ENCODE results near the gene APOBEC3B. TPM values are rescaled to one million over a fixed set of nuclear protein-coding genes. Genes with fewer than 3 reads are reported as not detected.
"Not testable (repeated sequence)": the region's sequence is repeated elsewhere in the genome, so short reads cannot be mapped to it uniquely, and the experiment has no call there.

APOBEC3B gene
- total and polyA plus RNA-seq, 2 donors from 2014 or later = 1.0 to 2.7 TPM

DNA sequence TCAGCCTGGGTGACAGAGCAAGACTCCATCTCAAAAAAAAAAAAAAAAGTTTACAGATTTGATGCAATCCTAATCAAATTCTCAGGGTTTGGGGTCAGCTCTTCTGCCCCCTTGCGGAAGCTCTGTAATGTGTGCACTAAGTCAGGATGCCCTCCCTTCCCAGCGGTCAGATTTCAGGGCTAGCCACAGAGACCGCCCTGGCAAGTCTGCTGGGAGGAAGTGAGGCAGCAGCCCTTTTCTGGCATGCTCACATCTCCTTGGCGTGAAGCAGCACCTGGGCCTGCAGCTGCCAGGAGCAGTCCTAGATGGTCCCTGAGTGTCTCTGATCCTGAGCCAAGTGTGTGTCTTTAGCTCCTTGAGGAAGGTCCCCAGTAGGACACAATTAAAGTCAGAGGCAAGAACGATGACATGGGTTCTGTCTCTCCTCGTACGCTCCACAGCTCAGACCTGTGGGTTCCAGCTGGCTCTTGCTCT, 21.1 kb downstream of the APOBEC3B start:
- no peaks in the 10 kb centered on the region for H3K9me3 ChIP-seq (ENCODE audit: control insufficient read depth in 2 of 3, insufficient read depth in 1 of 3, low read length in 3 of 3)
- TF ChIP-seq CTCF (IDR thresholded peaks at IDR 0.05; ENCODE audit: borderline replicate concordance, extremely low read depth, insufficient read depth) = peak; percentile 76
- FAIRE-seq (no peak), DNase-seq (peak; percentile 79 to 92 (median 89))
- no peak overlapping the region for H3K9ac ChIP-seq (ENCODE audit: low read length in 3 of 3)
- no peaks in the 10 kb centered on the region for H3K36me3 ChIP-seq (ENCODE audit: control insufficient read depth in 2 of 3, insufficient read depth in 3 of 3, low read length in 3 of 3)
- H3K4me3 ChIP-seq (ENCODE audit: low read length in 3 of 3) = no peak overlapping the region
- no peaks in the 10 kb centered on the region for H3K4me1 ChIP-seq (ENCODE audit: control insufficient read depth in 2 of 3, insufficient read depth in 2 of 3, low read depth in 1 of 3, low read length in 3 of 3)
- intact Hi-C loops (cut with DNase I) = loop anchor here (10.0 kb wide), 1 partner anchor 138 kb away; no protein-coding TSS in a partner anchor
- H3K27ac ChIP-seq (ENCODE audit: low read depth in 2 of 2, low read length in 2 of 2) = no peak overlapping the region
- no peaks in the 10 kb centered on the region for H3K27me3 ChIP-seq (ENCODE audit: control insufficient read depth, insufficient read depth, low read length)

DNA sequence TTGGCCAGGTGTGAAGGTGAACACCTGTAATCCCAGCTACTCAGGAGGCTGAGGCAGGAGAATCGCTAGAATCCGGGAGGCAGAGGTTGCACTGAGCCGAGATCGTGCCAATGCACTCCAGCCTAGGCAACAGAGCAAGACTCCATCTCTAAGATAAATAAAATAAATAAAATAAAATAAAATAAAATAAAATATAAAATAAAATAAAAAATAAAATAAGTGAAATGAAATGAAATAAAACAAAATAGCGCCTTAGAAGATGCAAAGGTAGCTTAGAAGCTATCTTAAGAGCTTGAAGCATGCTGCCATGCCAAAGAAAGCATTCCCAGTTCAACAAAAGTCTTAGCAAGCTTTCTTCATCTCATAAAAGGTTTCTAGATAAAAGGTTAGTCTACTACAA, 25.0 kb downstream of the APOBEC3B start:
- DNase-seq = no peak
- intact Hi-C loops (cut with DNase I) = loop anchor here (10.0 kb wide), 1 partner anchor 142 kb away; no protein-coding TSS in a partner anchor
- Histone ChIP-seq H3K27ac (ENCODE audit: low read depth in 2 of 2, low read length in 2 of 2) (no peak overlapping the region), H3K9me3 (ENCODE audit: control insufficient read depth in 2 of 3, insufficient read depth in 1 of 3, low read length in 3 of 3) (no peaks in the 10 kb centered on the region), H3K4me1 (ENCODE audit: control insufficient read depth in 2 of 3, insufficient read depth in 2 of 3, low read depth in 1 of 3, low read length in 3 of 3) (no peaks in the 10 kb centered on the region), H3K4me3 (ENCODE audit: low read length in 3 of 3) (no peak overlapping the region), H3K9ac (ENCODE audit: low read length in 3 of 3) (no peak overlapping the region), H3K36me3 (ENCODE audit: control insufficient read depth in 2 of 3, insufficient read depth in 3 of 3, low read length in 3 of 3) (no peaks in the 10 kb centered on the region), H3K27me3 (ENCODE audit: control insufficient read depth, insufficient read depth, low read length) (no peaks in the 10 kb centered on the region)
- no peak for FAIRE-seq
- TF ChIP-seq CTCF (IDR thresholded peaks at IDR 0.05; ENCODE audit: borderline replicate concordance, extremely low read depth, insufficient read depth) = no peak

- DNase-seq = not testable (repeated sequence)
- intact Hi-C loops (cut with DNase I) = loop anchor here (10.0 kb wide), 1 partner anchor 144 kb away; no protein-coding TSS in a partner anchor
Measured at GRCh38 chr22:39008271-39008850, 26.2 kb downstream of the APOBEC3B start.

GRCh38 chr22:39010946-39011345, 28.8 kb downstream of the APOBEC3B start:
- TF ChIP-seq CTCF (IDR thresholded peaks at IDR 0.05; ENCODE audit: borderline replicate concordance, extremely low read depth, insufficient read depth) = no peak
- intact Hi-C loops (cut with DNase I) = no loop called here
- no peak overlapping the region for H3K27ac ChIP-seq (ENCODE audit: low read depth in 2 of 2, low read length in 2 of 2)
- H3K27me3 ChIP-seq (ENCODE audit: control insufficient read depth, insufficient read depth, low read length) = no peaks in the 10 kb centered on the region
- H3K4me3 ChIP-seq (ENCODE audit: low read length in 3 of 3) = no peak overlapping the region
- no peak overlapping the region for H3K9ac ChIP-seq (ENCODE audit: low read length in 3 of 3)
- H3K36me3 ChIP-seq (ENCODE audit: control insufficient read depth in 2 of 3, insufficient read depth in 3 of 3, low read length in 3 of 3) = no peaks in the 10 kb centered on the region
- no peaks in the 10 kb centered on the region for H3K9me3 ChIP-seq (ENCODE audit: control insufficient read depth in 2 of 3, insufficient read depth in 1 of 3, low read length in 3 of 3)
- DNase-seq (no peak), FAIRE-seq (no peak)
- no peaks in the 10 kb centered on the region for H3K4me1 ChIP-seq (ENCODE audit: control insufficient read depth in 2 of 3, insufficient read depth in 2 of 3, low read depth in 1 of 3, low read length in 3 of 3)

More at GRCh38 chr22:39008271-39008850, 26.2 kb downstream of the APOBEC3B start:
- H3K9me3 ChIP-seq (ENCODE audit: control insufficient read depth in 2 of 3, insufficient read depth in 1 of 3, low read length in 3 of 3); H3K27ac ChIP-seq (ENCODE audit: low read depth in 2 of 2, low read length in 2 of 2); H3K36me3 ChIP-seq (ENCODE audit: control insufficient read depth in 2 of 3, insufficient read depth in 3 of 3, low read length in 3 of 3); H3K4me1 ChIP-seq (ENCODE audit: control insufficient read depth in 2 of 3, insufficient read depth in 2 of 3, low read depth in 1 of 3, low read length in 3 of 3); H3K4me3 ChIP-seq (ENCODE audit: low read length in 3 of 3); H3K9ac ChIP-seq (ENCODE audit: low read length in 3 of 3); H3K27me3 ChIP-seq (ENCODE audit: control insufficient read depth, insufficient read depth, low read length); FAIRE-seq: not testable (repeated sequence)
